Coronary artery (tissue), 2 donors: Measurements from ENCODE around the gene GPR160.
"Not testable (repeated sequence)": the region's sequence is repeated elsewhere in the genome, so short reads cannot be mapped to it uniquely, and the experiment has no call there.

Experiments
- DNase-seq: peaks from one replicate; pipeline ENCODE4 v3.0.0-alpha.2; 2017; ENCODE audit warnings: low spot score
- H3K27ac ChIP-seq, 2 donors: fragments of 200-600 bp; sonication (generic); one replicate each; pipeline ENCODE4 v1.5.1; 2016 to 2019
- H3K4me3 ChIP-seq: fragments of 200-600 bp; sonication (generic); 2 replicates; pipeline ENCODE4 v1.5.1; 2016; ENCODE audit warnings: mild to moderate bottlenecking, moderate library complexity
- TF ChIP-seq, protein P1 (sequence below): fragments of 200-600 bp; sonication (generic); IDR thresholded peaks from one replicate; pipeline ENCODE4 v1.5.1; 2019; ENCODE audit warnings: antibody characterized with exemption

Gene GPR160

GRCh38 chr3:170107941-170108340 is 70.1 kb downstream of the GPR160 start:
- no peak for DNase-seq

GRCh38 chr3:170108955-170109354 is 71.2 kb downstream of the GPR160 start:
- Histone ChIP-seq H3K4me3 (no peak overlapping the region), H3K27ac (no peak overlapping the region)
- TF ChIP-seq, protein P1, sequence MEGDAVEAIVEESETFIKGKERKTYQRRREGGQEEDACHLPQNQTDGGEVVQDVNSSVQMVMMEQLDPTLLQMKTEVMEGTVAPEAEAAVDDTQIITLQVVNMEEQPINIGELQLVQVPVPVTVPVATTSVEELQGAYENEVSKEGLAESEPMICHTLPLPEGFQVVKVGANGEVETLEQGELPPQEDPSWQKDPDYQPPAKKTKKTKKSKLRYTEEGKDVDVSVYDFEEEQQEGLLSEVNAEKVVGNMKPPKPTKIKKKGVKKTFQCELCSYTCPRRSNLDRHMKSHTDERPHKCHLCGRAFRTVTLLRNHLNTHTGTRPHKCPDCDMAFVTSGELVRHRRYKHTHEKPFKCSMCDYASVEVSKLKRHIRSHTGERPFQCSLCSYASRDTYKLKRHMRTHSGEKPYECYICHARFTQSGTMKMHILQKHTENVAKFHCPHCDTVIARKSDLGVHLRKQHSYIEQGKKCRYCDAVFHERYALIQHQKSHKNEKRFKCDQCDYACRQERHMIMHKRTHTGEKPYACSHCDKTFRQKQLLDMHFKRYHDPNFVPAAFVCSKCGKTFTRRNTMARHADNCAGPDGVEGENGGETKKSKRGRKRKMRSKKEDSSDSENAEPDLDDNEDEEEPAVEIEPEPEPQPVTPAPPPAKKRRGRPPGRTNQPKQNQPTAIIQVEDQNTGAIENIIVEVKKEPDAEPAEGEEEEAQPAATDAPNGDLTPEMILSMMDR = no peak
- no peak for DNase-seq

More at GRCh38 chr3:170107941-170108340, 70.1 kb downstream of the GPR160 start:
- H3K27ac ChIP-seq = no peak overlapping the region
- H3K4me3 ChIP-seq = no peak overlapping the region
- TF ChIP-seq, protein P1 = no peak

GRCh38 chr3:170109579-170110293 is 71.9 kb downstream of the GPR160 start:
- TF ChIP-seq, protein P1 = no peak
- no peak for DNase-seq
- Histone ChIP-seq H3K27ac (no peak overlapping the region), H3K4me3 (no peak overlapping the region)

- no peak overlapping the region for H3K27ac ChIP-seq
- DNase-seq = no peak
- TF ChIP-seq, protein P1 = no peak
- H3K4me3 ChIP-seq = no peak overlapping the region
Measured at GRCh38 chr3:170111147-170111771, 73.5 kb downstream of the GPR160 start.

- H3K27ac ChIP-seq, DNase-seq, H3K4me3 ChIP-seq: not testable (repeated sequence)
Measured at GRCh38 chr3:170114165-170114564, 76.4 kb downstream of the GPR160 start.

GRCh38 chr3:170117134-170117533 is 79.3 kb downstream of the GPR160 start:
- H3K27ac ChIP-seq = no peak overlapping the region
- TF ChIP-seq, protein P1 = no peak
- DNase-seq = no peak
- H3K4me3 ChIP-seq = no peak overlapping the region

- Histone ChIP-seq H3K27ac (no peak overlapping the region), H3K4me3 (no peak overlapping the region)
- no peak for DNase-seq
- TF ChIP-seq, protein P1 = no peak
Measured at GRCh38 chr3:170128259-170128976, 90.6 kb downstream of the GPR160 start.
